A549 (cell line): Measurements from ENCODE around the gene TCEA3. TPM values are rescaled to one million over a fixed set of nuclear protein-coding genes. Genes with fewer than 3 reads are reported as not detected.

ENCODE experiments used
- ATAC-seq, 2 experiments: fragments of 200-7000 bp in 1 of 2; fragments of >200 bp in 1 of 2; cut with Nextera tagmentation in 1 of 2; cut with Tn5 transposase in 1 of 2; 3 replicates each; pipeline versions ENCODE4 v1.8.0 to v1.9.1; 2018 to 2020; ENCODE audit warnings: mild to moderate bottlenecking in 1 of 2, moderate library complexity in 1 of 2
- CTCF ChIA-PET: fragments of 300-600 bp; sonication (Branson Sonifier 250); formaldehyde crosslinking; extraction: SDS; loops from one replicate; lab custom pipeline; 2021; ENCODE audit warnings: antibody characterized with exemption, inconsistent platforms; lab: Yijun Ruan, JAX
- POLR2A ChIA-PET: fragments of 350-600 bp; formaldehyde crosslinking; extraction: SDS; loops from one replicate; lab custom pipeline; 2021; ENCODE audit warnings: antibody characterized with exemption, inconsistent platforms; lab: Yijun Ruan, JAX
- DNase-seq, 2 experiments: peaks; one replicate each; pipeline versions ENCODE4 v3.0.0 to v3.0.0-alpha.2; 2011 to 2016; ENCODE audit warnings: low read depth in 1 of 2, low spot score in 1 of 2
- FAIRE-seq: peaks from 2 replicates; lab custom pipeline; 2011; peaks lifted over from hg19 to GRCh38; lab: Jason Lieb, UNC
- H3K27ac ChIP-seq, 2 experiments: fragments of >200 bp; sonication (Bioruptor Twin); formaldehyde crosslinking; 3 replicates each; pipeline ENCODE4 v1.5.1; 2016 to 2017
- H3K4me1 ChIP-seq: fragments of >200 bp; sonication (Bioruptor Twin); formaldehyde crosslinking; 3 replicates; pipeline ENCODE4 v1.6.1; 2016
- H3K4me2 ChIP-seq: fragments of >200 bp; sonication (Bioruptor Twin); formaldehyde crosslinking; 3 replicates; pipeline ENCODE4 v1.6.1; 2016
- H3K4me3 ChIP-seq: fragments of >200 bp; sonication (Bioruptor Twin); formaldehyde crosslinking; 3 replicates; pipeline ENCODE4 v1.5.1; 2016
- H3K9me3 ChIP-seq: fragments of >200 bp; sonication (Bioruptor Twin); formaldehyde crosslinking; 3 replicates; pipeline ENCODE4 v1.6.1; 2016
- CEBPB ChIP-seq, 2 experiments: fragments of >200 bp in 1 of 2; sonication (Bioruptor Twin) in 1 of 2; formaldehyde crosslinking in 1 of 2; IDR thresholded peaks; 2 replicates each; pipeline ENCODE4 v1.6.1; 2012 to 2016
- CHD2 ChIP-seq: fragments of 150-350 bp; IDR thresholded peaks from 2 replicates; pipeline ENCODE4 v1.6.1; 2014; ENCODE audit warnings: low read length; ENCODE audit not compliant: partially characterized antibody
- ELK1 ChIP-seq: fragments of 150-350 bp; IDR thresholded peaks from 2 replicates; pipeline ENCODE4 v1.6.1; 2014; ENCODE audit warnings: low read depth, mild to moderate bottlenecking, low read length
- EP300 ChIP-seq, 2 experiments: fragments of >200 bp; sonication (Bioruptor Twin); formaldehyde crosslinking; IDR thresholded peaks; 2 replicates in 1 of 2; 3 replicates in 1 of 2; pipeline ENCODE4 v1.6.1; 2016 to 2017
- FOSL2 ChIP-seq, 2 experiments: fragments of 450-650 bp in 1 of 2; fragments of >200 bp in 1 of 2; sonication (Bioruptor Twin) in 1 of 2; formaldehyde crosslinking; IDR thresholded peaks; 2 replicates each; pipeline versions ENCODE4 v1.5.0 to v1.6.1; 2016 to 2020; ENCODE audit warnings: mild to moderate bottlenecking in 1 of 2, moderate library complexity in 1 of 2
- FOXS1 ChIP-seq: fragments of 250-450 bp; sonication (Bioruptor Pico); IDR thresholded peaks from 2 replicates; pipeline ENCODE4 v1.5.0; 2020; ENCODE audit warnings: mild to moderate bottlenecking, moderate library complexity
- HES2 ChIP-seq: fragments of >200 bp; sonication (Bioruptor Twin); formaldehyde crosslinking; IDR thresholded peaks from 2 replicates; pipeline ENCODE4 v1.6.1; 2016
- HMGXB4 ChIP-seq: fragments of 250-450 bp; sonication (Bioruptor Pico); IDR thresholded peaks from 2 replicates; pipeline ENCODE4 v1.5.0; 2021; ENCODE audit warnings: mild to moderate bottlenecking, moderate library complexity, borderline replicate concordance
- HOXA7 ChIP-seq: fragments of 250-450 bp; sonication (Bioruptor Pico); IDR thresholded peaks from 2 replicates; pipeline ENCODE4 v1.5.0; 2020; ENCODE audit warnings: mild to moderate bottlenecking, moderate library complexity
- HOXB5 ChIP-seq: fragments of 250-450 bp; sonication (Bioruptor Pico); IDR thresholded peaks from 2 replicates; pipeline ENCODE4 v1.5.0; 2020; ENCODE audit warnings: mild to moderate bottlenecking, moderate library complexity
- JUN ChIP-seq, 2 experiments: fragments of >200 bp; sonication (Bioruptor Twin); formaldehyde crosslinking; IDR thresholded peaks; 2 replicates in 1 of 2; 3 replicates in 1 of 2; pipeline ENCODE4 v1.6.1; 2016 to 2017
- PHF8 ChIP-seq: fragments of 200-600 bp; sonication (generic); IDR thresholded peaks from 2 replicates; pipeline ENCODE4 v1.6.1; 2016; ENCODE audit warnings: low read depth, mild to moderate bottlenecking, antibody characterized with exemption, moderate library complexity, borderline replicate concordance
- RAD21 ChIP-seq, 2 experiments: fragments of >200 bp in 1 of 2; sonication (Bioruptor Twin) in 1 of 2; formaldehyde crosslinking in 1 of 2; IDR thresholded peaks in 1 of 2; conservative IDR thresholded peaks in 1 of 2; 2 replicates in 1 of 2; 3 replicates in 1 of 2; pipeline ENCODE4 v1.6.1; 2012 to 2018; ENCODE audit warnings: inconsistent platforms in 1 of 2
- TP53 ChIP-seq: fragments of 250-450 bp; sonication (Bioruptor Pico); IDR thresholded peaks from 2 replicates; pipeline ENCODE4 v1.5.0; 2021; ENCODE audit warnings: mild to moderate bottlenecking, moderate library complexity
- ZSCAN20 ChIP-seq: fragments of 250-450 bp; sonication (Bioruptor Pico); IDR thresholded peaks from 2 replicates; pipeline ENCODE4 v1.8.0; 2022; ENCODE audit warnings: mild to moderate bottlenecking, moderate library complexity
- WGBS: methylation state at CpG from one replicate; pipeline ENCODE4 v1.1.6; 2017; ENCODE audit errors: missing lambda C conversion rate; 5-methylcytosine and 5-hydroxymethylcytosine counted together
- polyA plus RNA-seq, 4 experiments: library from polyadenylated mRNA; depleted of rRNA in 3 of 4; stranded (reverse); fragments of >200 nt; fragmentation: RNase III in 1 of 4; extraction: RNeasy Plus Mini Kit Qiagen cat#74134 plus additional on column Dnase treatment in 1 of 4; gene quantifications; 2 replicates in 3 of 4; 3 replicates in 1 of 4; pipeline ENCODE4 v1.2.3, GENCODE V29; 2011 to 2017
- TF ChIP-seq, protein P1 (sequence below): fragments of 450-650 bp; IDR thresholded peaks from 2 replicates; pipeline ENCODE4 v1.6.1; 2014; ENCODE audit warnings: antibody characterized with exemption

TCEA3 gene
- polyA plus RNA-seq, 2 of the 4 experiments (the other 2 are of a cell fraction): 0.58 TPM

- peak in 1 of 2 experiments; percentile 60; a peak in 3 of 6 replicates for ATAC-seq
- TF ChIP-seq TP53 (CRISPR knock-in tag) (no peak), PHF8 (no peak), FOXS1 (CRISPR knock-in tag) (no peak), ELK1 (no peak), HES2 (no peak)
- Histone ChIP-seq H3K4me1 (no peaks in the 10 kb centered on the region), H3K27ac (no peak overlapping the region), H3K4me2 (no peak overlapping the region), H3K4me3 (no peak overlapping the region), H3K9me3 (no peaks in the 10 kb centered on the region)
- 94% methylated on average over 23 of the region's 49 CpGs for WGBS
- CTCF ChIA-PET: no interaction called here
- DNase-seq: no peak
- POLR2A ChIA-PET: no interaction called here
- FAIRE-seq: no peak
Measured at GRCh38 chr1:23436520-23437354, 12.2 kb upstream of the TCEA3 start.

- Histone ChIP-seq H3K4me2 (no peak overlapping the region), H3K9me3 (no peaks in the 10 kb centered on the region), H3K27ac (no peak overlapping the region), H3K4me1 (no peaks in the 10 kb centered on the region), H3K4me3 (no peak overlapping the region)
- DNase-seq: no peak
- CTCF ChIA-PET: interaction anchor here (0.8 kb wide), 1 partner anchor 21 kb away, joined by 3 read pairs; no protein-coding TSS in a partner anchor
- TF ChIP-seq HMGXB4 (no peak), FOSL2 (IDR thresholded peaks at IDR 0.05) (no peak), FOSL2 (CRISPR knock-in tag; IDR thresholded peaks at IDR 0.05) (no peak), HOXA7 (CRISPR knock-in tag) (no peak), JUN (IDR thresholded peaks at IDR 0.05) (no peak), RAD21 (conservative IDR thresholded peaks at IDR 0.05 in 1 of 2, IDR thresholded peaks at IDR 0.05 in 1 of 2) (no peak), HES2 (no peak), EP300 (IDR thresholded peaks at IDR 0.05) (no peak), CHD2 (no peak), CEBPB (IDR thresholded peaks at IDR 0.05) (no peak), FOXS1 (CRISPR knock-in tag) (no peak), HOXB5 (no peak)
- TF ChIP-seq, protein P1, sequence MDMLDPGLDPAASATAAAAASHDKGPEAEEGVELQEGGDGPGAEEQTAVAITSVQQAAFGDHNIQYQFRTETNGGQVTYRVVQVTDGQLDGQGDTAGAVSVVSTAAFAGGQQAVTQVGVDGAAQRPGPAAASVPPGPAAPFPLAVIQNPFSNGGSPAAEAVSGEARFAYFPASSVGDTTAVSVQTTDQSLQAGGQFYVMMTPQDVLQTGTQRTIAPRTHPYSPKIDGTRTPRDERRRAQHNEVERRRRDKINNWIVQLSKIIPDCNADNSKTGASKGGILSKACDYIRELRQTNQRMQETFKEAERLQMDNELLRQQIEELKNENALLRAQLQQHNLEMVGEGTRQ: no peak
- no peak for FAIRE-seq
- no peak for ATAC-seq
- POLR2A ChIA-PET: no interaction called here
- WGBS: 84% methylated on average over 7 of the region's 7 CpGs
Measured at GRCh38 chr1:23434260-23434775, 9.8 kb upstream of the TCEA3 start.

GRCh38 chr1:23433122-23433521 is 8.6 kb upstream of the TCEA3 start:
- H3K4me2 ChIP-seq: no peak overlapping the region
- no peaks in the 10 kb centered on the region for H3K4me1 ChIP-seq
- no peaks in the 10 kb centered on the region for H3K9me3 ChIP-seq
- DNase-seq (no peak), ATAC-seq (no peak), FAIRE-seq (no peak)
- POLR2A ChIA-PET: no interaction called here
- WGBS: no CpG with 5 or more reads among the region's 10 CpGs
- CTCF ChIA-PET: no interaction called here
- no peak overlapping the region for H3K4me3 ChIP-seq
- H3K27ac ChIP-seq: no peak overlapping the region
- no peak for TF ChIP-seq ZSCAN20 (CRISPR knock-in tag)
